ENCODE results near the gene UCMA.

DNA sequence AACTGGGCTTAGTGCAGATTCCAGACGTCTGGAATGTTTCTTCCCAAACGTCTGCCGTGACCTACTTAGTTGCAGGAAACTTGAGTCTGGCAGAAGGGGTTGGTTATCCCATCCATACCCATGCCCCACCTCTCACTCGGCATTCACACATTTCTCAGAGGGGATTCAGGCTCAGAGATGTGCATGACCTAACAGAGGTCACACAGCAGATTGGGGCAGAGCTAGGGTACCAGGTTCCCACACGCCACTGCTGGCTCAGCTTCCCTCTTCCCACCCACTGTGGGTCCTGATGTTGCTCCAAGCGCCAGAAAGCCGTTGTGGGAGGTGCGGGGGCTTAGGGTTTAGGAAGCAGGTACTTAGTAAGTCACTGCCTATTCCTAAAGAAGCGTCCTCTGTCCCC, 3.0 kb downstream of the UCMA start:
- TF ChIP-seq, protein P1, sequence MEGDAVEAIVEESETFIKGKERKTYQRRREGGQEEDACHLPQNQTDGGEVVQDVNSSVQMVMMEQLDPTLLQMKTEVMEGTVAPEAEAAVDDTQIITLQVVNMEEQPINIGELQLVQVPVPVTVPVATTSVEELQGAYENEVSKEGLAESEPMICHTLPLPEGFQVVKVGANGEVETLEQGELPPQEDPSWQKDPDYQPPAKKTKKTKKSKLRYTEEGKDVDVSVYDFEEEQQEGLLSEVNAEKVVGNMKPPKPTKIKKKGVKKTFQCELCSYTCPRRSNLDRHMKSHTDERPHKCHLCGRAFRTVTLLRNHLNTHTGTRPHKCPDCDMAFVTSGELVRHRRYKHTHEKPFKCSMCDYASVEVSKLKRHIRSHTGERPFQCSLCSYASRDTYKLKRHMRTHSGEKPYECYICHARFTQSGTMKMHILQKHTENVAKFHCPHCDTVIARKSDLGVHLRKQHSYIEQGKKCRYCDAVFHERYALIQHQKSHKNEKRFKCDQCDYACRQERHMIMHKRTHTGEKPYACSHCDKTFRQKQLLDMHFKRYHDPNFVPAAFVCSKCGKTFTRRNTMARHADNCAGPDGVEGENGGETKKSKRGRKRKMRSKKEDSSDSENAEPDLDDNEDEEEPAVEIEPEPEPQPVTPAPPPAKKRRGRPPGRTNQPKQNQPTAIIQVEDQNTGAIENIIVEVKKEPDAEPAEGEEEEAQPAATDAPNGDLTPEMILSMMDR (IDR thresholded peaks at IDR 0.05; ENCODE audit: borderline replicate concordance, extremely low read depth, low read length, poor library complexity, severe bottlenecking): no peak
- TF ChIP-seq EZH2 (IDR thresholded peaks at IDR 0.05; ENCODE audit: borderline replicate concordance, low read depth, low read length, severe bottlenecking): no peak

All from DND-41 (cell line).